Stimulated activated CD4-positive, alpha-beta T cell treated with anti-CD3 and anti-CD28 coated beads, Interleukin-2, amount 100 ng/mL, for 4 hours (primary cell): ENCODE measurements around the gene UBL7.
"Not testable (repeated sequence)": the region's sequence is repeated elsewhere in the genome, so short reads cannot be mapped to it uniquely, and the experiment has no call there.

Experiments
- DNase-seq: peaks from one replicate; pipeline ENCODE4 v3.0.0-alpha.2; 2020; ENCODE audit warnings: low read depth

Gene UBL7, protein sequence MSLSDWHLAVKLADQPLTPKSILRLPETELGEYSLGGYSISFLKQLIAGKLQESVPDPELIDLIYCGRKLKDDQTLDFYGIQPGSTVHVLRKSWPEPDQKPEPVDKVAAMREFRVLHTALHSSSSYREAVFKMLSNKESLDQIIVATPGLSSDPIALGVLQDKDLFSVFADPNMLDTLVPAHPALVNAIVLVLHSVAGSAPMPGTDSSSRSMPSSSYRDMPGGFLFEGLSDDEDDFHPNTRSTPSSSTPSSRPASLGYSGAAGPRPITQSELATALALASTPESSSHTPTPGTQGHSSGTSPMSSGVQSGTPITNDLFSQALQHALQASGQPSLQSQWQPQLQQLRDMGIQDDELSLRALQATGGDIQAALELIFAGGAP

GRCh38 chr15:74460871-74461846 is at the start of gene UBL7:
TSS of gene UBL7 (minus strand) at chr15:74461160. CDS start at chr15:74458867, 2,293 bp downstream.
- DNase-seq = peak; percentile 93

DNA sequence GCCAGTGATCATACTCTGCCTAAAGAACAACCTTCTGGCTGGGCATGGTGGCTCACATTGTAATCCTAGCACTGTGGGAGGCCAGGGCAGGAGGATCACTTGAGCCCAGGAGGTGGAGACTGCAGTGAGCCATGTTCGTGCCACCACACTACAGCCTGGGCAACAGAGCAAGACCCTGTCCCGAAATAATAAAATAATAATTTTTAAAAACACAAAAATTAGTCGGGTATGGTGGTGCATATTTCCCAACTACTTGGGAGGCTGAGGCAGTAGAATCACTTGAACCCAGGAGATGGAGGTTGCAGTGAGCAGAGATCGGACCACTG is 45.5 kb upstream of the UBL7 start:
- DNase-seq = no peak

GRCh38 chr15:74505837-74506514 is 45.0 kb upstream of the UBL7 start:
- no peak for DNase-seq

GRCh38 chr15:74504836-74505235 is 43.9 kb upstream of the UBL7 start:
- DNase-seq = no peak

GRCh38 chr15:74504418-74504817 is 43.5 kb upstream of the UBL7 start:
- DNase-seq = no peak

GRCh38 chr15:74502301-74502700 is 41.3 kb upstream of the UBL7 start:
- DNase-seq = no peak

DNA sequence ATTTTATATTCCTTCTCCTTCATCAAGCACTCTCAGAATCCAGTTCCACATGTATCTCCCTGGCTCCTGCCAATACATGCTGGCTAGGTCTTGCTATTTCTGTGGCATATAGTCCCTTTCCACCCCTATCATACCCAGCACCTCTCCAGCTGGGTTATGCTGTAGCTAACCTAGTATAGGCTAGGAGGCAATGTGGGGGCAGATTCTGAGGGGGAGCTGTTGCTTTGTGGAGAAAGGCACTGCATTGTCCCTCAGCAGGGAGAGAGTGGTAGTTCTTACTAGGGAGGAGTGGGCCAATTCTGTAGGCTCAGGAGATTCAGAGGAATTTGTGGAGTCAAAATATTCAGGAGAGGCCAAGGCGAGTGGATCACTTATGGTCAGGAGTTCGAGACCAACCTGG is 39.4 kb upstream of the UBL7 start:
- no peak for DNase-seq

- DNase-seq = no peak
Observed at GRCh38 chr15:74499366-74499765, 38.4 kb upstream of the UBL7 start.

GRCh38 chr15:74497584-74497983 is 36.6 kb upstream of the UBL7 start:
- DNase-seq = no peak

DNA sequence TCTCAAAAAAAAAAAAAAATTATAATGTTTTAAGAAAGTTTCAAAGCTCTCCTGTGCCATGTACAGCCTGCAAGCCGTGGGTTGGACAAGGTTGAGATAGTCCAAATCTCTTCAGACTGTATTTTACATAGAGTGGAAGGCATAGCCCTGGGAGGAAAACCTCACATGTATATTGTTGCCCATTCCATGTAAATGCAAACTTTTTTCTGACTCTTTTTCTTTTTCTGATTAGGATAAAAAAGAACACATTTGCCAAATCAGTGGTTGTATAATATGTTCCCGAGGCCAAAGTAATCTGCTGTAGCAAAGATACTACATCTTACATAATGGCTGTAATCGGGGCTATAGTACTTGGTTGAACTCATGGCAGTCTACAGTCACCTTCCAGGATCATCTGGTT is 35.7 kb upstream of the UBL7 start:
- no peak for DNase-seq

DNA sequence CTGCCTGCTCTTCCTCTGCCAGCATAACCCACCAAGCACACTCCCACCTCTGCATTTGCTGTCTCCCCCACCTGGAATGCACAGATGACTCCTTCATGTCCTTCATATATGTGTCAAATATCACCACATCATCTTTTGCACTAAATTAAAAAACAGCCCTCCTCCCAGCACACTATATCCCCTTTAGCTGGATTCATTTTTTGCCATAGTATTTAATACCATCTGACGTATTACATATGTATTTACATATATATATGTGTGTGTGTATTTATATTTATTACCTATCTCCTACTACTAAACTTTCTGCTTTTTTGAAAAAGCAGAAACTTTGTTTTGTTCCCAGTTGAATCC is 29.4 kb upstream of the UBL7 start:
- no peak for DNase-seq

GRCh38 chr15:74489518-74490338 is 28.8 kb upstream of the UBL7 start:
- peak; percentile 58 for DNase-seq

- no peak for DNase-seq
Observed at GRCh38 chr15:74488776-74489175, 27.8 kb upstream of the UBL7 start.

GRCh38 chr15:74482661-74483060 is 21.7 kb upstream of the UBL7 start:
- no peak for DNase-seq

GRCh38 chr15:74480364-74480763 is 19.4 kb upstream of the UBL7 start:
- DNase-seq = not testable (repeated sequence)

DNA sequence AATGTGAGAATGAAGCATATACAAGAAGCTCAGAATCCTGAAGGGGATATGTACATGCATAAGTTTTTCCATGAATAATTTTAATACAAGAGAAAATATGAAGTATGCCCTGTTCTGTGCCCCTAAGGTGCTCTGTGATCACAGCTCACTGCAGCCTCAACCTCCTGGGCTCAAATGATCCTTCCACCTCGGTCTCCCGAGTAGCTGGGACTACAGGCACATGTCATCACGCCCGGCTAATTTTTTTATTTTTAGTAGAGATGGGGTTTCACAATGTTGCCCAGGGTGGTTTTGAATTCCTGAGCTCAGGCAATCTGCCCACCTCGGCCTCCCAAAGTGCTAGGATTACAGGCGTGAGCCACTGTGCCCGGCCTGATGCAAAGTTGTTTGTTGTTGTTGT is 10.7 kb upstream of the UBL7 start:
- DNase-seq = not testable (repeated sequence)

DNA sequence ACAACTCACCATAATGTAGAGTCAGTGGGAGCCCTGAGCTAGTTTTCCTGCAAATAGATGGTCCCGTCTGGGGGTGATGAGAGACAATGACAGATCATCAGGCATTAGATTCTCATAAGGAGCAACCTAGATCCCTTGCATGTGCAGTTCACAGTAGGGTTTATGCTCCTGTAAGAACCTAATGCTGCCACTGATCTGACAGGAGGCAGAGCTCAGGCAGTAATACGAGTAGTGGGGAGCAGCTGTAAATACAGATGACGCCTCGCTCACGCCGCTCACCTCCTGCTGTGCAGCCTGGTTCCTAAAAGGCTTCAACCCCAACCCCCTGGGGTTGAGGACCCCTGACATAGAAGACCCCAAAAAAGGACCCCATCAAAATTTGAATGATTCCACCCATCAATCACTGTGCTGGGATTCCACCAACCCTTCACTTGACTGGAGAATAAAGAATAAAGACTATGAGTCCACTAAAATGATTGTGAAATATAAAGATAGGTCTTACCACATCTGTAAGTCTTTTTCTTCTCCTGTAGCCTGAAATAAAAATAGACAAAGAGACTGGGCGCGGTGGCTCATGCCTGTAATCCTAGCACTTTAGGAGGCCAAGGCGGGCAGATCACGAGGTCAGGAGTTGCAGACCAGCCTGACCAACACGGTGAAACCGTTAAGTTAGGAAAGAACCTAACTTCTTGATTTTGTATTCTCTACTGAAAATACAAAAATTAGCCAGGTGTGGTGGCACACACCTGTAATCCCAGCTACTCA is 9.9 kb upstream of the UBL7 start:
- DNase-seq = no peak

DNA sequence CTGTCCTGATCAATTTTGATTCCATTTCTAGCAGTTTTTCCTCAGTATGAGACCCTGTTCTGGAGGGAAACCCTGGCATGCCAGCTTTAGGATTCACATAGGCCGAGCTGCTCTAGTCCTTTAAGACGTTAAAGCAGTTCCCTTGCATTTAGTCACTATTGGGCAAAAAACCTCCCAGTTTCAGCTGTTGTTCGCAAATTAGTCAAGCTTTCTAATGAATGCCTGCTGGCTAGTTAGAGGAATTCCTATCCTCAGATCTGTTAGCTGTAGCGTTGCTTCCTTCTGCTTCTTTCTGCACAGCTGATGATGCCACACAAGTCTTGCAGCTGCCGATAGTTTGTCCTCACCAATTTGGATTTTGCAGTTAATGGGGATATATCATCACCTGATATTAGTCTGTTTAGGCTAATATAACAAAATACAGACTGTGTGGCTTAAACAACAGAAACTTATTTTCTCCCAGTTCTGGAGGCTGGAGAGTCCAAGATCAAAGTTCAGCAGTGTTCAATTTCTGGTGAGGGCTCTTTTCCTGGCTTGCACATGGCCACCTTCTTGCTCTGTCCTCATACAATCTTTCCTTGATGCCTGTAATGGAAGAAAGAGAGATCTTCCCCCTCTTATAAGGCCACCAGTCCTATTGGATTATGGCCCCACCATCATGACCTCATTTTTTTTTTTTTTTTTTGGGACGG is 7.5 kb upstream of the UBL7 start:
- no peak for DNase-seq

DNA sequence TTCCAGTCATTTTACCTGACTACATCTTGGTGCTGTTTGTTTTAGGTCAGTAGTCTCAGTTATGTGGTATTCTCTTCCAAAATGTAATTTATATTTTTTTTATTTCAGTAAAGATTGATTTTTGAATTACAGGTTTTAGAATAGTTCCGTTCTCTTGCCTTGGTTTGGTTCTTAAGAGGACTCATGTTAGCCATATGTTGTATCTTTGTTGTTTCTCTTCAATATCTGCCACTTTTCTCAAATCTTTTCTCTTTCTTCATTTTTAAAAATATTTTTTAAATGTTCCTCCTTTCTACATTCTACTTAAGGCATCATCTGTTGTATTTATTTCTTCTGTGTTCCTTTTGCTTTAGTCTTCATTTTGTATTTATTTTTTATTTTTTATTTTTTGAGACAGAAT is 5.6 kb upstream of the UBL7 start:
- DNase-seq = no peak

- DNase-seq = no peak
Observed at GRCh38 chr15:74464897-74465296, 3.9 kb upstream of the UBL7 start.
